WI38 (cell line): ENCODE measurements around the gene SERBP1.

Experiments
- H3K4me3 ChIP-seq: 2 replicates; pipeline ENCODE4 v1.5.1; 2011; ENCODE audit warnings: low read depth, mild to moderate bottlenecking, control low read depth, low read length
- CTCF ChIP-seq: IDR thresholded peaks from 2 replicates; pipeline ENCODE4 v1.5.1; 2012; ENCODE audit warnings: low read depth, mild to moderate bottlenecking, control low read depth, low read length

The SERBP1 gene

GRCh38 chr1:67393240-67393639 is 37.0 kb downstream of the SERBP1 start:
- TF ChIP-seq CTCF: no peak
- H3K4me3 ChIP-seq: no peak overlapping the region

- no peak overlapping the region for H3K4me3 ChIP-seq
- no peak for TF ChIP-seq CTCF
Observed at GRCh38 chr1:67390041-67390887, 39.9 kb downstream of the SERBP1 start.

GRCh38 chr1:67383999-67384638 is 46.1 kb downstream of the SERBP1 start:
- TF ChIP-seq CTCF: no peak
- H3K4me3 ChIP-seq: no peak overlapping the region

GRCh38 chr1:67382292-67382691 is 47.9 kb downstream of the SERBP1 start:
- TF ChIP-seq CTCF: no peak
- H3K4me3 ChIP-seq: no peak overlapping the region

DNA sequence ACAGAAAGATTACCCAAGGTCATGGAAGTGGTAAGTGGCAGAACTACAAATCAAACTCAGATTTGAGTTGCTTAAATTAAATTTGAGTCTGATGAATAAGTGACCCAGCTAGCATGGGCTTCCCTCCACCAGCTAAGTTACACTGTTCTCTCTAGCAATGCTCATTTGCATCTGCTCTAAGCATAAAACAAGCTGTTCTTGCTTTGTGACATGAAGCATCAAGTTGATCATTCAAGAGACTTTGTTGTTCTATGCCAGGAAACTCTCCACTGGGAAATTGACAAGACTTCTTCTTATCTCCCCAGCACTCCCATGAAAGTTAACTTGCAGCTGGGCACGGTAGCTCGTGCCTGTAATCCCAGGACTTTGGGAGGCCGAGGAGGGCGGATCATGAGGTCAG is 49.0 kb downstream of the SERBP1 start:
- no peak overlapping the region for H3K4me3 ChIP-seq
- no peak for TF ChIP-seq CTCF

DNA sequence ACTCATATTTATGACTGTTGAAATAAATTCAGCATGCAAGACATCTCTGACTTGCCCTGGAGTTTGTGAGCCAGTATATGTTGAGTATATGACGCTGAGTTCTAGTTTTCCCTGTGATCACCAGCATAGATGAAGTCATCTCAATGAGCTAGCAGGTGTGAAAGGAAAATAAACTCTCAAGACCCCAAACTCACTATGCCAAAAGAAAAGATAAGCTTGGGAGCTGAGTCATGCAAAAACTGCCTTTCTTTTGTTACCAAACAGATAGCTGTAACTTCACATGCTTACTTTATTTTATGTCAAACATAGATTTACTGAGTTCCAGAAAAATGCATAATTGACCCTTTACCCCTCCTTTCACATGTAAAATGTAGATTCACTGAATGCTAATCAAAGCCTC is 52.9 kb downstream of the SERBP1 start:
- TF ChIP-seq CTCF: no peak
- no peak overlapping the region for H3K4me3 ChIP-seq

GRCh38 chr1:67376381-67376780 is 53.8 kb downstream of the SERBP1 start:
- no peak for TF ChIP-seq CTCF

More at GRCh38 chr1:67376381-67376780, 53.8 kb downstream of the SERBP1 start:
- H3K4me3 ChIP-seq: no peak overlapping the region
